ENCODE results near the gene PDK2. TPM values are rescaled to one million over a fixed set of nuclear protein-coding genes. Genes with fewer than 3 reads are reported as not detected.

Gene PDK2
- total RNA-seq, 4 donors from 2014 or later: 42.2 to 72.7 (median 50.7) TPM

DNA sequence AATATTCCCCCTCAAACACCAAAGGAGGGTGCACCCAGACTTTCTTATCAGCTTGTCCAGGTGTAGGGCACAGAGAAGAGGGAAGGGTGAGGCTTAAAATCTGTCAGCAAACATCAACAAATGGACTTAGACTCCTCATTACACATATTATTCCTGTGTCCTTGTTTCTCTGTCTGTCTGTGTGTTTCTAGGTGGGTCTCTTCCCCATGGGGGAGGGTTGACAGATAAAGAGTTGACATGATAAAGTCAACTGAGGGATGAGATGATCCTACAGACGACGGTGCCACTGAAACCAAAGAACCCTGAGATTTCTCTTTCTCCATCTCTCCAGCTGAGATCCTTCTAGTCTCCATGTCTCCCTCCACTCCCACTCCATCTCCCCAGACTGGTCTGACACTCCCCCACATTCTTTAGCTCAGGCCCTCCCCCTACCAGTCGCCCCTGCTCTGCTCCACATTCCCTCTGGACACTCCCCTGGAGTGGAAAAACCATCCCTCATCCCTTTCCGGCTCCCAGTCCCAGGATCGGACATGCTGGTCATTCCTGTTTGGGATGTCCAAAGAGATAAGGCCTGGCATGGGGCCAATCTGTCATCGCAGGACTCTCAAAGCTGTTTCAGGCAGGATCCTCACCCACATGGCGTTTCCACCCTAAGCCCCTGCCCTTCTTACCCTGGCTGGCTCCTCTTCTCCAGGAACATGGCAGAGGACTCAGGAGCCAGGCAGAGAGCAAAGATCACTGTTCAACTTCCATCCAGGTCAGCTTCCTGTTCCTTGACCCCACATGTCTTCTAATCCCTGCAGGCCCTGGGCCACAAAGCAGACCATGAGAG lies 42.1 kb upstream of the PDK2 start:
- no peak for ATAC-seq (ENCODE audit: low FRiP score)
- peak; percentile 55 for DNase-seq (ENCODE audit: low spot score)
- TF ChIP-seq, protein P1, sequence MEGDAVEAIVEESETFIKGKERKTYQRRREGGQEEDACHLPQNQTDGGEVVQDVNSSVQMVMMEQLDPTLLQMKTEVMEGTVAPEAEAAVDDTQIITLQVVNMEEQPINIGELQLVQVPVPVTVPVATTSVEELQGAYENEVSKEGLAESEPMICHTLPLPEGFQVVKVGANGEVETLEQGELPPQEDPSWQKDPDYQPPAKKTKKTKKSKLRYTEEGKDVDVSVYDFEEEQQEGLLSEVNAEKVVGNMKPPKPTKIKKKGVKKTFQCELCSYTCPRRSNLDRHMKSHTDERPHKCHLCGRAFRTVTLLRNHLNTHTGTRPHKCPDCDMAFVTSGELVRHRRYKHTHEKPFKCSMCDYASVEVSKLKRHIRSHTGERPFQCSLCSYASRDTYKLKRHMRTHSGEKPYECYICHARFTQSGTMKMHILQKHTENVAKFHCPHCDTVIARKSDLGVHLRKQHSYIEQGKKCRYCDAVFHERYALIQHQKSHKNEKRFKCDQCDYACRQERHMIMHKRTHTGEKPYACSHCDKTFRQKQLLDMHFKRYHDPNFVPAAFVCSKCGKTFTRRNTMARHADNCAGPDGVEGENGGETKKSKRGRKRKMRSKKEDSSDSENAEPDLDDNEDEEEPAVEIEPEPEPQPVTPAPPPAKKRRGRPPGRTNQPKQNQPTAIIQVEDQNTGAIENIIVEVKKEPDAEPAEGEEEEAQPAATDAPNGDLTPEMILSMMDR (IDR thresholded peaks at IDR 0.05): no peak

DNA sequence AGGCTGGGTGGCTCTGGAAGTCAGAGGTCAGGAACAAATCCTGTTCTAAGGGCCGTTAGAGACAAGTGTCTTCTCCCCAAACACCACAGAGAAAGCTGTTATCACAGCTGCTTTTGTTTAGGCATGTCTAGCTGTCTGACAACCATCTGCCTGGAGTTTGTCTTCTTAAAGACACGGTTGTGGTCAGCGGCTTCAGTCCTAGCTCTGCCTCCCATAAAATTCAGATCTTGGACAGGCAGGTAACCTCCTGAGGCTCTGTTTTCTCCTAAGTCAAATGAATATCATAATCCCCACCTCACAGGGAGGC lies 41.5 kb upstream of the PDK2 start:
- ATAC-seq (ENCODE audit: low FRiP score) (no peak), DNase-seq (ENCODE audit: low spot score) (no peak)

DNA sequence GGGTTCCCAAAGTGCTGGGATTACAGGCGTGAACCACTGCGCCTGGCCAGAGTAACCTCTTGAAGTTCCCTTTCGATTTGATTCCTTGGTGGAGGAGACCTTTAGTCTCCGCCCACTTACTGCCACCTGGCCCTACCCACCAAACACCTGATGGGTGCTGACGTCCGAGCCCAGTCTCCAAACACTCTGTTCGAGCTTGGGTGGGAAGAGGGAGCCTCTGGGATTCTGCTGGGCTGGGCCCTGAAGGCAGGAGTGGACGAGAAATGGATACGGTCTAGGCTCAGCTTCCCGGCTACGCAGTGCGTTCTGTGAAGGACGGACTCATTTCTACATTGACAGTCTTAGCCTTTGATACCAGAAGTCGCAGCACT lies 40.1 kb upstream of the PDK2 start:
- DNase-seq (ENCODE audit: low spot score): no peak
- ATAC-seq (ENCODE audit: low FRiP score): no peak

More for the DNA sequence above, 41.5 kb upstream of the PDK2 start:
- TF ChIP-seq, protein P1 (IDR thresholded peaks at IDR 0.05): no peak

DNA sequence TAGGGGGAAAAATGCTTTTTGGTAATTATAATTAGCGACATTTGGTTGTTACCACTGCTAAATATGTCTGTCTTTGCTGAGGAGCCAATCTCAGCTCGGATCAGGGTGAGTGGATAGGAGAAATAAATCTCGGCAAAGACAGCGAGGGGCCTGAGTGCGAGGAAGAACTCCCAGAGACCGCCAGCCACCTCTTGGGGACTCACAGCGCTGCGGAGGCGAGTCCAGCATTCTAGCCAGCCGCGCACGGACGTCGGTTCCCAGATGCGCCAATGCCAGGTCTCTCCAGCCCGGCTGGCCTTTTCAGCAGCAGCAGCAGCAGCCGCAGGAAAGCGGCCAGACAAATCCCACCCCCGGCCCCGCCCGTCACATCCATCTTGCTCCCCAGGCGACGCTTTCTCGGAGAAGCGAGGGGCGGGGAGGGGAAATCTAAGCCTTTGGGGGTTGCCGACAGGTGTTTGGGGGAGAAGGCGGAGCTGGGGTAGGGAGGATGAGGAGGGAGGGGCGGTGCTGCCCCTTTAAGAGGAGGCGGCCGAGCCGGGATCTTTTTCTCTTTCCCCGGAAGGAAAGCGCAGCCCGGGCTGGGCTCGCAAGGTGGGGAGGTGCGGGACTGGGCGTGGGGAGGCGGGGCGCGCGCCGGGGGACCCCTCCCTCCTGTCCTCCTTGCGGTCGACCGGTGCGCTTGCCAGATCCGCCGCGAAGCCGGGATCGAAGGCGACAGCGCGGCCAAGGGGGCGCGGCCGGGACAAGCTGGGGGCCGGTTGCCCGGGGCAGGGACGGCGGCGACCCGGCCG lies 39.5 kb upstream of the PDK2 start, which contains the start of gene ITGA3:
ITGA3 (plus strand) TSS at position 685 of the 791 bp plus-strand sequence. CDS start 330 bp downstream, outside the sequence.
- DNase-seq (ENCODE audit: low spot score): no peak
- peak; percentile 57 for ATAC-seq (ENCODE audit: low FRiP score)
- TF ChIP-seq, protein P1 (IDR thresholded peaks at IDR 0.05): no peak

More for the DNA sequence above, 40.1 kb upstream of the PDK2 start:
- TF ChIP-seq, protein P1 (IDR thresholded peaks at IDR 0.05): no peak

DNA sequence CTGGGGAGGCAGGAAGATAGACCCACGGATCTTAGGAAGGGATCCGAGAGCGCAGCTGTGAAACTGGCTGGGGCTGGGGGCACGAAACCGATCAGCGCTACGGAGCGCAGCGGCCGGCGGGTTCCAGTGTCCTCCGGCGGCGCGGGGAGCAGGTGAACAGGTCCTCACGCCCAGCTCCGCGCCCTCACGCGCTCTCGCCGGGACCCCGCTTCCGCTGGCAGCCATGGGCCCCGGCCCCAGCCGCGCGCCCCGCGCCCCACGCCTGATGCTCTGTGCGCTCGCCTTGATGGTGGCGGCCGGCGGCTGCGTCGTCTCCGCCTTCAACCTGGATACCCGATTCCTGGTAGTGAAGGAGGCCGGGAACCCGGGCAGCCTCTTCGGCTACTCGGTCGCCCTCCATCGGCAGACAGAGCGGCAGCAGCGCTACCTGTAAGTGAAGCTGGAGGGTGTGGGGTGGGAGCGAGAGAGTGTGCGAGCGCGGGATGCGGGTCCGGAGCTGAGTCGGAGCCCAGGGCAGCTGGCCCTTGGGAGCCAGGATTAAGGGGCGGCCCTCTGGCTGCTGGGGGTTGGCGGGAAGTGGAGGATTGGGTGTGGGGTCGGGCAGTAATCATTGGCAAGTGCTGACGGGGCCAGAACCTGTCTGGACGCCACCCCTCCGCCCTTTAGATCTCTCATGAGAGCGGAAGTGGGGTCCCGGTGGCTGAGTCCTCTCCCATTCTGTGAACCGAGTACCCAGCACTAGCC lies 38.8 kb upstream of the PDK2 start:
- ATAC-seq (ENCODE audit: low FRiP score) (peak; percentile 20), DNase-seq (ENCODE audit: low spot score) (no peak)
- TF ChIP-seq, protein P1 (IDR thresholded peaks at IDR 0.05): no peak

DNA sequence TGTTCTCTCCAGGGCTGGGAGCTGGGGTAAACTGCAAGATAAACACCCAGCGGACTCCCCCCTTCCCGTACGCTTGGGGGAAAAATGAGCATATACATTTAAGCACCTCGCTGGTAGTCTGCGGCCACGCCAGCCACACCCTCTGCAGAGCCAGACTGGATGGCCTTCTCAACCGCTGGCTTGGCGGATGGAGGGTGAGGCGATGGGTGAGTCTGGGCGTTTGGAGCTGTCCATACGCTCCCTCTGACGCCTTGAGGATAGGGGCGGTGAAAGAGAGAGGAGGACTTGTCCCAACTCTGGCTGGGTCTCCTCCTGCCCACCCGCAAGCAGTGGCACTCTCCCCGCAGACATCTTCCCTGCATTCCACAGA lies 38.2 kb upstream of the PDK2 start:
- TF ChIP-seq, protein P1 (IDR thresholded peaks at IDR 0.05): no peak
- ATAC-seq (ENCODE audit: low FRiP score): no peak

More for the DNA sequence above, 38.2 kb upstream of the PDK2 start:
- no peak for DNase-seq (ENCODE audit: low spot score)
